ENCODE results near the gene HOXD9.

DNA sequence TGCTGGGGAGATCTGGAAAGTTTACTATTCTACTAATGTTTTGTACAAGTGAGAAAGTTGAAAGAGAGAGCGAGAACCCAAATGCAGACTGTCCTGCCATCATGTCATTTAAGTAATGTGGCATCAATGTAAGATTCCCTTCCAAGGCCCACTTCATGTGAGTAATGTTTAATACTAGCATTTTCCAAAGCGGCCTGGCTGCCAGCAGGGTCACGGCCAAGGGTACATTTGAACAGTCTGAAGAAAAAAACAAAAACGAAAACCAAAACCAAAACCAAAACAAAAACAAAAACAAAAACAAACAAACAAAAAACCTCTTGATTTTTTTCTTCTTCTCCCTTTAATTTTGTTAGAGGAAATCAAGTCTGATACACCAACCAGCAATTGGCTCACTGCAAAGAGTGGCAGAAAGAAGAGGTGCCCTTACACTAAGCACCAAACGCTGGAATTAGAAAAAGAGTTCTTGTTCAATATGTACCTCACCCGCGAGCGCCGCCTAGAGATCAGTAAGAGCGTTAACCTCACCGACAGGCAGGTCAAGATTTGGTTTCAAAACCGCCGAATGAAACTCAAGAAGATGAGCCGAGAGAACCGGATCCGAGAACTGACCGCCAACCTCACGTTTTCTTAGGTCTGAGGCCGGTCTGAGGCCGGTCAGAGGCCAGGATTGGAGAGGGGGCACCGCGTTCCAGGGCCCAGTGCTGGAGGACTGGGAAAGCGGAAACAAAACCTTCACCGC is 3.7 kb upstream of the HOXD9 start:
- TF ChIP-seq POLR2AphosphoS5 (IDR thresholded peaks at IDR 0.05; ENCODE audit: low read depth, low read length) (no peak), TAF1 (IDR thresholded peaks at IDR 0.05; ENCODE audit: borderline replicate concordance, insufficient read depth, low read length) (no peak)

All from PFSK-1 (cell line).